SH-SY5Y (cell line): ENCODE results near the gene IL10.

Experiments used
- GATA2 ChIP-seq: IDR thresholded peaks from 2 replicates; pipeline ENCODE4 v1.6.1; 2011; ENCODE audit warnings: mild to moderate bottlenecking, low read depth, low read length
- GATA3 ChIP-seq: IDR thresholded peaks from 2 replicates; pipeline ENCODE4 v1.6.1; 2011; ENCODE audit warnings: low read depth, mild to moderate bottlenecking, low read length, moderate library complexity

- TF ChIP-seq GATA2 (no peak), GATA3 (no peak)
Measured at GRCh38 chr1:206753141-206753540, 19.2 kb downstream of the IL10 start.
